ENCODE data around the gene LNX2.

The LNX2 gene

GRCh38 chr13:27583645-27584044, 36.7 kb downstream of the LNX2 start:
- Histone ChIP-seq H3K36me3 (ENCODE audit: low read length) (peaks cover 4% of the 10 kb centered on the region; the same call in 1 of the 2 replicates), H3F3A (ENCODE audit: insufficient read depth) (no peaks in the 10 kb centered on the region), H3K4me3 (ENCODE audit: insufficient read depth, low read length, poor library complexity, severe bottlenecking) (no peak overlapping the region), H3K79me2 (ENCODE audit: insufficient read depth, low read length) (no peaks in the 10 kb centered on the region), H4K20me1 (ENCODE audit: low read depth, low read length) (peaks cover under 1% of the 10 kb centered on the region; the same call in 1 of the 2 replicates), H3K9me3 (ENCODE audit: insufficient read depth, low read length) (no peaks in the 10 kb centered on the region), H3K9me2 (replicated peaks; ENCODE audit: insufficient read depth, low read length) (no peaks in the 10 kb centered on the region), H3K4me2 (ENCODE audit: low read depth, low read length, poor library complexity, severe bottlenecking) (no peak overlapping the region), H3K9ac (ENCODE audit: low read length) (no peak overlapping the region), H2AFZ (ENCODE audit: low read depth, low read length, severe bottlenecking) (no peak overlapping the region), H3K27me3 (ENCODE audit: low read length) (no peaks in the 10 kb centered on the region), H3K27ac (ENCODE audit: low read depth, low read length) (no peak overlapping the region)
- no peak for TF ChIP-seq EZH2phosphoT487 (conservative IDR thresholded peaks at IDR 0.05; ENCODE audit: low read length)

GRCh38 chr13:27578121-27579030, 42.0 kb downstream of the LNX2 start:
- Histone ChIP-seq H3F3A (ENCODE audit: insufficient read depth) (no peaks in the 10 kb centered on the region), H3K4me3 (ENCODE audit: insufficient read depth, low read length, poor library complexity, severe bottlenecking) (no peak overlapping the region), H3K9me3 (ENCODE audit: insufficient read depth, low read length) (no peaks in the 10 kb centered on the region), H3K79me2 (ENCODE audit: insufficient read depth, low read length) (no peaks in the 10 kb centered on the region), H3K9ac (ENCODE audit: low read length) (no peak overlapping the region), H3K4me2 (ENCODE audit: low read depth, low read length, poor library complexity, severe bottlenecking) (no peak overlapping the region), H2AFZ (ENCODE audit: low read depth, low read length, severe bottlenecking) (no peak overlapping the region), H3K36me3 (ENCODE audit: low read length) (peaks cover 4% of the 10 kb centered on the region; the same call in 1 of the 2 replicates), H3K27me3 (ENCODE audit: low read length) (no peaks in the 10 kb centered on the region), H3K27ac (ENCODE audit: low read depth, low read length) (no peak overlapping the region), H4K20me1 (ENCODE audit: low read depth, low read length) (no peaks in the 10 kb centered on the region), H3K9me2 (replicated peaks; ENCODE audit: insufficient read depth, low read length) (no peaks in the 10 kb centered on the region)
- no peak for TF ChIP-seq CTCF (IDR thresholded peaks at IDR 0.05; ENCODE audit: insufficient read depth, low read length, poor library complexity, severe bottlenecking)
- no peak for TF ChIP-seq EZH2phosphoT487 (conservative IDR thresholded peaks at IDR 0.05; ENCODE audit: low read length)

GRCh38 chr13:27574661-27575060, 45.7 kb downstream of the LNX2 start:
- no peak overlapping the region for H3K9ac ChIP-seq (ENCODE audit: low read length)
- H3K4me2 ChIP-seq (ENCODE audit: low read depth, low read length, poor library complexity, severe bottlenecking) = no peak overlapping the region
- no peaks in the 10 kb centered on the region for H3K9me2 ChIP-seq (replicated peaks; ENCODE audit: insufficient read depth, low read length)
- no peaks in the 10 kb centered on the region for H3K36me3 ChIP-seq (ENCODE audit: low read length)
- H2AFZ ChIP-seq (ENCODE audit: low read depth, low read length, severe bottlenecking) = no peak overlapping the region
- H4K20me1 ChIP-seq (ENCODE audit: low read depth, low read length) = no peaks in the 10 kb centered on the region
- no peak overlapping the region for H3K27ac ChIP-seq (ENCODE audit: low read depth, low read length)
- no peaks in the 10 kb centered on the region for H3K79me2 ChIP-seq (ENCODE audit: insufficient read depth, low read length)
- no peak for TF ChIP-seq CTCF (IDR thresholded peaks at IDR 0.05; ENCODE audit: insufficient read depth, low read length, poor library complexity, severe bottlenecking)
- no peak for TF ChIP-seq EZH2phosphoT487 (conservative IDR thresholded peaks at IDR 0.05; ENCODE audit: low read length)
- no peaks in the 10 kb centered on the region for H3F3A ChIP-seq (ENCODE audit: insufficient read depth)
- no peaks in the 10 kb centered on the region for H3K9me3 ChIP-seq (ENCODE audit: insufficient read depth, low read length)
- H3K27me3 ChIP-seq (ENCODE audit: low read length) = no peaks in the 10 kb centered on the region
- H3K4me3 ChIP-seq (ENCODE audit: insufficient read depth, low read length, poor library complexity, severe bottlenecking) = no peak overlapping the region

GRCh38 chr13:27573265-27573664, 47.1 kb downstream of the LNX2 start:
- Histone ChIP-seq H3K9ac (ENCODE audit: low read length) (no peak overlapping the region), H3K27me3 (ENCODE audit: low read length) (no peaks in the 10 kb centered on the region), H3K9me3 (ENCODE audit: insufficient read depth, low read length) (no peaks in the 10 kb centered on the region), H3K27ac (ENCODE audit: low read depth, low read length) (no peak overlapping the region), H3K79me2 (ENCODE audit: insufficient read depth, low read length) (no peaks in the 10 kb centered on the region), H3K4me2 (ENCODE audit: low read depth, low read length, poor library complexity, severe bottlenecking) (no peak overlapping the region), H3K36me3 (ENCODE audit: low read length) (no peaks in the 10 kb centered on the region), H4K20me1 (ENCODE audit: low read depth, low read length) (no peaks in the 10 kb centered on the region), H2AFZ (ENCODE audit: low read depth, low read length, severe bottlenecking) (no peak overlapping the region), H3F3A (ENCODE audit: insufficient read depth) (no peaks in the 10 kb centered on the region), H3K4me3 (ENCODE audit: insufficient read depth, low read length, poor library complexity, severe bottlenecking) (no peak overlapping the region), H3K9me2 (replicated peaks; ENCODE audit: insufficient read depth, low read length) (no peaks in the 10 kb centered on the region)
- TF ChIP-seq EZH2phosphoT487 (conservative IDR thresholded peaks at IDR 0.05; ENCODE audit: low read length) (no peak), CTCF (IDR thresholded peaks at IDR 0.05; ENCODE audit: insufficient read depth, low read length, poor library complexity, severe bottlenecking) (no peak)
